IPS DF 4.7 (cell line): ENCODE results near the gene SUCNR1.
"Not testable (repeated sequence)": the region's sequence is repeated elsewhere in the genome, so short reads cannot be mapped to it uniquely, and the experiment has no call there.

ENCODE experiments used
- DNase-seq: peaks from one replicate; pipeline ENCODE4 v3.0.0-alpha.2; 2013; ENCODE audit warnings: low spot score; ENCODE audit errors: extremely low read depth

SUCNR1 gene, protein sequence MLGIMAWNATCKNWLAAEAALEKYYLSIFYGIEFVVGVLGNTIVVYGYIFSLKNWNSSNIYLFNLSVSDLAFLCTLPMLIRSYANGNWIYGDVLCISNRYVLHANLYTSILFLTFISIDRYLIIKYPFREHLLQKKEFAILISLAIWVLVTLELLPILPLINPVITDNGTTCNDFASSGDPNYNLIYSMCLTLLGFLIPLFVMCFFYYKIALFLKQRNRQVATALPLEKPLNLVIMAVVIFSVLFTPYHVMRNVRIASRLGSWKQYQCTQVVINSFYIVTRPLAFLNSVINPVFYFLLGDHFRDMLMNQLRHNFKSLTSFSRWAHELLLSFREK

DNA sequence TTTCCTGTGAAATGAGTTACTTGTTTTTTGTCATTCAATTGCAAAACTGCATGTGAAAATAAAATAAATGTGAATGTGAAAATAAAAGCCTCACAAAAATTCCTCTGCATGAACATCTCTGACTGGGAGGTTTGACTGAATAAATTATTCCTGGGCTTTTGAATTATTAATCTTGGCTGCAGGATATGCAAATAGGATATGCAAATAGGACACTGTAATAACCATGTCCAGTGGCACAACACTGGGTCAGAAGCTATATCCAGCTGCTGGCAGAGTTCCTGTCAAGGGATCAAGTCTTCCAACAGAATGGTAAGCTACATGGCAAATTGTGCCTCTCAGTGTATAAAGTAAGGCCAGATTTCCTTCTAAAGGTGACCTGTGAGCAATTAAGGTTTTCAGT lies at the start of gene SUCNR1:
SUCNR1 (plus strand) TSS at position 246 of the 400 bp plus-strand sequence. CDS start 6,250 bp downstream, outside the sequence.
- DNase-seq: no peak

GRCh38 chr3:151827816-151828215 lies 45.6 kb upstream of the SUCNR1 start:
- DNase-seq: no peak

DNA sequence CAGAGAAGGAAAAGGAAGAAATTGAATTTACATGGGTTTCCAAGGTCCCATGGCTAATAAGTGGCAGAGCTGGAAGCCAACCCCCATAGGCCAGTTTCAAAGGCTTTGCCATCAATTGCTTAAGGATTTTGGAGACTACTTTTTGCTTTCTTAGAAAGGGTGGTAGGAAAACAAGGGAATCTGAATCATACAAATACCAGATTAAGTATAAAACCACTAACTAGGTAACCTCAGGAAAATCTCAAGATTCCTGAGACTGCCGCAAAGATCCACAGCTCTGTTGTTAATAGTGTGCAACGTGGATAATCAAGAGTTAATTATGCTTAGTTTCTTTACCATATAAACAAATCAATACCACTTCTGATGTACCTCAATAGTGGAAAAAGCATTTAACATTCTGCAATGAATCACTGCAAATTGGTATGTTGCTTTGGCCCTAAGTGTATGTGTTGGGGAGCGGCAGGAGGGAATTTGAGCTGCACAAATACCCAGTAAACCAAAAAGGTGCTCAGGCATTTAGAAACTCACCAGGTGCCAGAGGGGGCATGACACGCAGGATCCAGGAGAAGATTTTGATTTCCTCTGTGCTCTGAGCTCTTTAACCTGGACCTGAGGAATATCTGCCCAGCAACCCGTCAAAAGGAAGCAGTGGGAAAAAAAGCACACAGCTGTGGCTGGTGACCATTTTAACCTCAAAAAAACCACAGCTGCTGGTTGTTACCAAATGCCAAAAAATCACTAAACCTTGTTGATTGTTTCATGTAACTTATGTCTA lies 37.5 kb upstream of the SUCNR1 start:
- DNase-seq: no peak

DNA sequence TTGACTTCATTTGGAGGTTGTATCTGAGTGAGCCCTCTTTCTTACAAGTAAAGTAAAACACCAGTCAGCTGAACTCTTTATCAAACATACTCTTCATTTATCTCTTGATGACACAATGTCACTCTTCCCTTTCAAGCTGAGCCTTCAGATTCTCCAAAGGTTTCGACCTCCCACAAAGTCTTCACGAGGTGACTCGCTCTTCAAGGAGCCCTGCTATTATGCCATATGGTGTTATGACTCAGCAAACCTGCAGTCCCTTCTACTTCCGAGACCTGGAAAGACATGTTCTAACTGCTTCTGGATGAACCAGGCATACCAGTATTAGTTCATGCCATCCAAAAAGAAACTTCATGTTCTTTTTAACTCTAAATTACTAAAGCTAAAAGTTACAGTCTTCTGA lies 36.4 kb upstream of the SUCNR1 start:
- no peak for DNase-seq

GRCh38 chr3:151838574-151839312 lies 34.7 kb upstream of the SUCNR1 start:
- peak; percentile 60 for DNase-seq

DNA sequence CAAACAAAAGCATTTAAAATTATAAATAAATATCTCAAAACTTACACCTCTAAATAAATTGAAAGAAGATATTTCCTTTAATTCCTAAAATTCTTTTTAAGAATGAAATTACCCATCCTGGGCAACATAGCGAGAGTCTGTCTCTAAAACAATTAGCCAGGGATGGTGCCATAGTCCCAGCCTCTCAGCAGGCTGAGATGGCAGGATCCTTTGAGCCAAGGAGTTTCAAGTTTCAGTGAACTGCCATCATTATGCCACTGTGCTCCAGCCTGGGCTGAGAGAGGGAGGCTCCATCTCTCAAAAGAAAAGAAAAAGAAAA lies 34.2 kb upstream of the SUCNR1 start:
- DNase-seq: no peak

DNA sequence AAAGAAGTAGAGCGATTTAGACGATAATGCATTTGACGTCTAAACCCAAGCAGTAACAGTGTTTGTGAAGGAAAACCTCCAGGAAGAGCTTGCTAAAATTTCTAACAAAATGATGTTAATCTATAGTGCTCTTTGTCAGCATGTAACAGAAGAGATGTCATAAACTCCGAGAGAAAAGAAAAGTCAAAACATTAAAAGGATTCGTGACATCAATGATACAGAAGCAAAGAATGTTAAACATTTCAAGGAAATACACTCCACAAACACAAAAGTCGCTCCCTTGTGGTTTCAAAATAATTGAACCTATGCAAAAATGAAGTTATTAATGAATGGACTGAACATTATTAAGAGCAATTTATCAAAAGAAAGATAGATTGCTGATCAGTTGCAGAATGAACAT lies 31.6 kb upstream of the SUCNR1 start:
- DNase-seq: no peak

DNA sequence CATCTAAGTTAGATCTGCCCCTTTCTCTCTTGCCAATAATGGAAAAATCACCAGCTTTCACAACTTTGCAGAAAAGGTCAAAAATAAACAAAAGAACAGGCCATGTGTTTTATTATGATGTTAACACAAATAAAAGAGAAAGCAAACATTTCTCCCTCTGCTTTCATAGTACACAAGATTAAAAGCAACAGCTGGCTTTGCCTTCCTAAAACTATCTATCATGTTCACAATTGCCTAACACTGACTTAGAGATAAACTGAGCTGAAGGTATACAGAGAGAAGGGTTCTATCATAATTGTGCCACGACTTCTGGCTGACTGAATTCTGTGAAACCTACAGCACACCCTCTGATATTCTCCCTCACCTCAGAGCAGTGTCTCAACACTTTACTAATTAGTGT lies 30.2 kb upstream of the SUCNR1 start:
- DNase-seq: no peak

DNA sequence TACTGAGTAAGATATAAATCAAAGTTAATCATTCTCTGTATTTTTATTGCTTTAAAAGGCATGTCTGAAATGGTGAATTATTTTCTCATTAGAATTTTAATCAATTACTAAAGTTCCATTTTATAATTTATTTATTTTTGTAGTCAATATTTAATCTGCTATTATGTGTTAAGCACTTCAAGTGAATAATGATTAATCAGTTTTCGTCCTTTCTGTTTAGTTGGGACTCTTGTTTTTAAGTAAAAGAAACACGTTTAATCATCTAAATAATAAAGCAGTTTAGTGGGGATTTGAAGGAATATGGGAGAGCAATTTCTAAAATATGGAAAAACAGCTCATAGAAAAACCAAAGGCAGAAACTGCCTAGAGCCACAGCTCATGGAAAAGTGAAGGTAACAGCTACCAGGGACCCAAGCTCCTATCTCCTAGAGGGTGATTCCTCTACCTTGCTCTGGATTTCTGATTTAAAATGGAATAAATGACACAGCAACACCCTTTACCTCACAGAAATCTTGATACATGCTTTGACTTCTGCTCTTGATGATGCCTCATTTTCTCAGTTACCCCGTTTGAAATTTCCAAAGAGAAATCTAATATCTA lies 28.0 kb upstream of the SUCNR1 start:
- no peak for DNase-seq

DNA sequence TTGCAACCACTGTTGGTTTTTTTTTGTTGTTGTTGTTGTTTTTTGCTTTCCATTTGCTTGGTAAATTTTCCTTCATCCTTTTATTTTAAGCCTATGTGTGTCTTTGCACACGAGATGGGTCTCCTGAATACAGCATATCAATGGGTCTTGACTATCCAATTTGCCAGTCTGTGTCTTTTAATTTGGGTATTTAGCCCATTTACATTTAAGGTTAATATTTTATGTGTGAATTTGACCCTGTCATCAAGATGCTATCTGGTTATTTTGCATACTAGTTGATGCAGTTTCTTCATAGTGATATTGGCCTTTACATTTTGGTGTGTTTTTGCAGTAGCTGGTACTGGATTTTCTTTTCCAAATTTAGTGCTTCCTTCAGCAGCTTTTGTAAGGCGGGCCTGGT lies 23.4 kb upstream of the SUCNR1 start:
- DNase-seq: not testable (repeated sequence)

DNA sequence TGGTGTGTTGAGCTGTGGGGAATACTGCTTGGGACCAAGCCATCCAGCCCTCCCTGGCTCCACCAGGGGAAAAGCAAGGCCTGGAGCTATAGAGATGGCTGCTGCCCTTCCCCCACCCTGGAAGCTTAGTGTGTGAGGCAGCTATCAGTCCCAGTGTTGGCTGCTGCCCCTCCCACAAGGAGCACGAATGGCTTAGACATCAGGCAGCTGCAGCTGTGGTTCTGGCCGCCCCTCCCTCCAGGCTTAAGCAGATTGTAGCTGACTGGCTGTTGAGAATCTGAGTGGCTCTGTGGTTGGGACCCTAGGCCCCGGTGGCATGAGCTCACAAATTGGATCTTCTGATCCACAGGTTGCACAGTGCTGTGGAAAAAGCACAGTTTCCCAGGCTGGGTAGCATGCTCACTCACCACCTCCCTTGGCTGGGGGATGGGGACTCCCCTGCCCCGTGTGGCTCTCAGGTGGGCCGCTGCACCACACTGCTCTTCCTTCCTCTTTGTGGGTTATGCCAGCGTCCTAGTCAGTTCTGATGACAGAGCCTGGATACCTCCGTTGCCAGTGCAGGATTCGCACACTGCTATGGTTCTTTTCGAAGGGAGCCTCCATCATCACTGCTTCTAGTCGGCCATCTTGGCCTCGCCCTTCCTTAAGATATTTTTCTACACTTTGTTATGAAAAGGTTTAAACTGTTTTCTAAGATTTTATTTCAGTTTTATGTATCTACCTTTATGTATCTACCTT lies 21.2 kb upstream of the SUCNR1 start:
- no peak for DNase-seq

- DNase-seq: no peak
These were observed 17.3 kb upstream of the SUCNR1 start for GRCh38 chr3:151856118-151856517.

- DNase-seq: no peak
These were observed 16.8 kb upstream of the SUCNR1 start for GRCh38 chr3:151856641-151857040.

DNA sequence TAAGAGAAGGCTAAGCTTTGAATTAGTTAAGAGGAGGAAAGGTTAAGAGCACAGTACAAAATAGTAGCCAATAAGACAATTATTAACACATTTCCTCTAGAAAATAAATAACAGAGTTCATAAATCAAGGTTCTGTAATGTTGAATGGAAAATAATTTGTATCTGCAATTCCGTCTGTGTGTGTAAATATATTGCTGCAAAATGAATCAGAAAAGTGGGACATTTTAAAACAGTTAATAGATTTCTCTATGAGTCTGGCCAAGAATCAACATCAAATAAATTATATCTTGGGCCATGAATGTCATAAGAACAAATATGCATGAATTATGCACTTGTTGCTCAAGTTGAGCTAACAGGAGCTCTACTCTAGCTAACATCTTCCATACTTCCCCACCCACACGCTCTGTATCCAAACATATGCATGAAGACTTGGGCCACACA lies 14.2 kb upstream of the SUCNR1 start:
- no peak for DNase-seq

DNA sequence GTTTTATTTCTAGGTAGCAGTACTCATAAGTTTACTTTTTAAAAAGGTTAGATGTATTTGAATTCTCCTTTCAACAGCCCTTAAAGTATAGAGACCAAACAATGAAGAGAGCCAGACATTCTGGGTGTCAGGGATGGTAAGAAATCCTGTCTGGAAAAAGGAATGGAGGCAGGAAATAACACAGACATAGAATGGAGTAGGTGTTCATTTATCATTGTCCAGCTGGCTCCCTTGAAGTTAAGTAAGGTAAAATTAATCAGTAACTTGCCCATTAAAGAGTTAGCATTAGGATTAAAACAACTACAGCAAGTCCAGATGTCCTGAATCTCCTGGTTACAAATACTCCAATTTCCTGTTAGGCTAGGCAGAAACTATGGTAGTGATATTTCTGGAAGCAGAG lies 13.5 kb upstream of the SUCNR1 start:
- no peak for DNase-seq

GRCh38 chr3:151863611-151864010 lies 9.8 kb upstream of the SUCNR1 start:
- DNase-seq: no peak

GRCh38 chr3:151864423-151865101 lies 8.9 kb upstream of the SUCNR1 start:
- DNase-seq: no peak

- DNase-seq: no peak
These were observed 6.6 kb upstream of the SUCNR1 start for GRCh38 chr3:151866711-151867410.

GRCh38 chr3:151867666-151868065 lies 5.8 kb upstream of the SUCNR1 start:
- no peak for DNase-seq

- DNase-seq: no peak
These were observed 4.3 kb upstream of the SUCNR1 start for GRCh38 chr3:151869181-151869580.
